MCF 10A (cell line): ENCODE measurements around the gene CYGB. TPM values are rescaled to one million over a fixed set of nuclear protein-coding genes. Genes with fewer than 3 reads are reported as not detected.

Source experiments
- Bru-seq: library from RNA; stranded (reverse); fragments of 400-500 nt; gene quantifications from one replicate; lab custom pipeline; 2021; lab: Mats Ljungman, UMichigan
- BruChase-seq, 2 experiments: library from RNA; stranded (reverse); fragments of 400-500 nt; gene quantifications; one replicate each; lab custom pipeline; 2021; lab: Mats Ljungman, UMichigan
- BruUV-seq: library from RNA; stranded (reverse); fragments of 400-500 nt; replicated peaks from 2 replicates; lab custom pipeline; 2021; lab: Mats Ljungman, UMichigan
- CTCF ChIA-PET: fragments of 300-600 bp; sonication (Branson Sonifier 250); formaldehyde crosslinking; extraction: SDS; loops from one replicate; lab custom pipeline; 2021; ENCODE audit warnings: antibody characterized with exemption, inconsistent platforms; lab: Yijun Ruan, JAX
- POLR2A ChIA-PET: fragments of 300-600, 350-650 bp; sonication (Branson Sonifier 250); formaldehyde crosslinking; extraction: SDS; loops from one replicate; lab custom pipeline; 2020; ENCODE audit warnings: antibody characterized with exemption, inconsistent platforms; lab: Yijun Ruan, JAX
- DNase-seq: peaks from one replicate; pipeline ENCODE4 v3.0.0-alpha.2; 2018; ENCODE audit not compliant: unreplicated experiment
- H3K27ac Mint-ChIP-seq: one replicate; pipeline ENCODE4 v1.8.0; 2022; ENCODE audit warnings: mild to moderate bottlenecking, low read depth, mixed read lengths; ENCODE audit not compliant: unreplicated experiment
- H3K27me3 Mint-ChIP-seq: one replicate; pipeline ENCODE4 v1.8.0; 2022; ENCODE audit warnings: mixed read lengths; ENCODE audit not compliant: insufficient read depth, unreplicated experiment
- H3K36me3 Mint-ChIP-seq: one replicate; pipeline ENCODE4 v1.8.0; 2022; ENCODE audit warnings: mild to moderate bottlenecking, moderate library complexity, mixed read lengths; ENCODE audit not compliant: insufficient read depth, unreplicated experiment
- H3K4me1 Mint-ChIP-seq: one replicate; pipeline ENCODE4 v1.8.0; 2022; ENCODE audit warnings: mixed read lengths; ENCODE audit not compliant: insufficient read depth, unreplicated experiment
- H3K4me3 Mint-ChIP-seq: one replicate; pipeline ENCODE4 v1.8.0; 2022; ENCODE audit warnings: mild to moderate bottlenecking, moderate library complexity, mixed read lengths; ENCODE audit not compliant: unreplicated experiment
- H3K9me3 Mint-ChIP-seq: one replicate; pipeline ENCODE4 v1.8.0; 2022; ENCODE audit warnings: mixed read lengths; ENCODE audit not compliant: unreplicated experiment
- CTCF ChIP-seq: fragments of 200-600 bp; IDR thresholded peaks from one replicate; pipeline ENCODE4 v1.8.0; 2022; ENCODE audit warnings: antibody characterized with exemption, mild to moderate bottlenecking; ENCODE audit not compliant: unreplicated experiment
- intact Hi-C: fragments of 100-400 bp; cut with micrococcal nuclease; formaldehyde crosslinking; loops from 2 replicates; pipeline ENCODE4 v1.14.1; 2022
- long read RNA-seq: library from polyadenylated mRNA; stranded (forward); transcript quantifications from one replicate; pipeline ENCODE4 v2.0.0, GENCODE V29; 2022
- total RNA-seq: library from RNA; stranded (reverse); gene quantifications from 2 replicates; pipeline ENCODE4 v1.2.3, GENCODE V29; 2022

The CYGB gene
- not detected in 2 replicates for total RNA-seq
- percentile 20 among the genes with signal in this experiment for Bru-seq, nascent RNA
- percentile 30 among the genes with signal in this experiment for BruChase-seq, experiment 1, labeled RNA remaining after a 6-hour chase
- percentile 23 among the genes with signal in this experiment for BruChase-seq, experiment 2, labeled RNA remaining after a 2-hour chase
- long read RNA-seq, partial matches to known transcripts, result 0 of 1 reads
- long read RNA-seq, other reads (novel, unspliced or antisense), result 0 of 1 reads

- intact Hi-C loops, result no loop called here
- Mint-ChIP-seq H3K27me3 (no peaks in the 10 kb centered on the region), H3K4me3 (no peak within 1 kb of the TSS), H3K27ac (peak within 1 kb of the TSS; percentile 51), H3K36me3 (no peaks in the 10 kb centered on the region), H3K4me1 (peaks cover 2% of the 10 kb centered on the region), H3K9me3 (no peaks in the 10 kb centered on the region)
- BruUV-seq, result no TSS peak
- TF ChIP-seq CTCF, result no peak
- POLR2A ChIA-PET, result interaction anchor here (0.6 to 0.7 kb wide), 2 partner anchors 86 to 320 kb away, joined by 4 to 5 read pairs; no protein-coding TSS in a partner anchor
- DNase-seq, result no peak
- CTCF ChIA-PET, result interaction anchor here (0.7 kb wide), 1 partner anchor 28 kb away, joined by 4 read pairs; no protein-coding TSS in a partner anchor
Observed at GRCh38 chr17:76537578-76538280, at the start of gene CYGB. CYGB (minus strand) TSS chr17:76537709; CDS start chr17:76537542, 167 bp downstream.

GRCh38 chr17:76586741-76587487 lies 49.4 kb upstream of the CYGB start:
- BruUV-seq, result no TSS peak
- H3K36me3 Mint-ChIP-seq, result peaks cover 5% of the 10 kb centered on the region
- no peak overlapping the region for H3K27ac Mint-ChIP-seq
- ChIA-PET CTCF (interaction anchor here (0.6 to 2.5 kb wide), 12 partner anchors 9 to 94 kb away, joined by 3 to 14 read pairs (median 4); no protein-coding TSS in a partner anchor), POLR2A (interaction anchor here (1.4 to 8.0 kb wide), 5 partner anchors 10 to 85 kb away, joined by 6 to 171 read pairs (median 8); no protein-coding TSS in a partner anchor)
- H3K4me1 Mint-ChIP-seq, result peaks cover 11% of the 10 kb centered on the region
- H3K27me3 Mint-ChIP-seq, result no peaks in the 10 kb centered on the region
- peak overlapping the region; percentile 55 for H3K4me3 Mint-ChIP-seq
- TF ChIP-seq CTCF, result no peak
- H3K9me3 Mint-ChIP-seq, result no peaks in the 10 kb centered on the region
- intact Hi-C loops, result loop anchor here (1.0 kb wide), 1 partner anchor 64 kb away; no protein-coding TSS in a partner anchor
- DNase-seq, result no peak

- peak; percentile 72 for DNase-seq
- peak; percentile 58 for TF ChIP-seq CTCF
- Mint-ChIP-seq H3K27ac (no peak within 1 kb of the TSS), H3K4me1 (peaks cover 11% of the 10 kb centered on the region), H3K4me3 (peak within 1 kb of the TSS; percentile 74), H3K27me3 (no peaks in the 10 kb centered on the region), H3K9me3 (no peaks in the 10 kb centered on the region), H3K36me3 (peaks cover 5% of the 10 kb centered on the region)
- intact Hi-C loops, result loop anchor here (1.0 kb wide), 1 partner anchor 63 kb away; no protein-coding TSS in a partner anchor
- POLR2A ChIA-PET, result interaction anchor here (0.6 to 8.0 kb wide), 18 partner anchors 8 to 714 kb away, joined by 3 to 171 read pairs (median 4); partner anchors contain the start of genes METTL23, PRPSAP1 and UBE2O
- CTCF ChIA-PET, result interaction anchor here (0.6 to 2.5 kb wide), 13 partner anchors 8 to 95 kb away, joined by 3 to 14 read pairs (median 5); no protein-coding TSS in a partner anchor
- BruUV-seq, result no TSS peak
Observed at GRCh38 chr17:76585649-76586593, 48.4 kb upstream of the CYGB start, which contains the start of gene ST6GALNAC2. ST6GALNAC2 (minus strand) TSS chr17:76585860; CDS start chr17:76585808, 52 bp downstream.
